Left lung (tissue), 10 donors: Measurements from ENCODE around the gene WBP1L. TPM values are rescaled to one million over a fixed set of nuclear protein-coding genes. Genes with fewer than 3 reads are reported as not detected.
A peak's percentile ranks its signal among the peaks of the same experiment; 100 is the strongest.

Experiments
- ATAC-seq: fragments of 200-7000 bp; cut with Tn5 transposase; one replicate; pipeline ENCODE4 v1.9.1; 2020; ENCODE audit warnings: moderate library complexity
- DNase-seq, 4 donors: peaks; one replicate each; pipeline ENCODE4 v3.0.0-alpha.2; 2013 to 2020
- H3K27ac ChIP-seq, 2 donors: fragments of 200-600 bp; sonication (generic) in 1 of 2; one replicate each; pipeline versions ENCODE4 v1.5.0 to v1.8.0; 2020 to 2021
- H3K27me3 ChIP-seq, 2 donors: fragments of 200-600 bp; sonication (generic) in 1 of 2; one replicate each; pipeline versions ENCODE4 v1.5.0 to v1.8.0; 2020 to 2021
- H3K36me3 ChIP-seq, 2 donors: fragments of 200-600 bp; sonication (generic) in 1 of 2; one replicate each; pipeline versions ENCODE4 v1.5.0 to v1.8.0; 2020 to 2021
- H3K4me1 ChIP-seq, 2 donors: fragments of 200-600 bp; one replicate each; pipeline ENCODE4 v1.8.0; 2021
- H3K4me3 ChIP-seq, 2 donors: fragments of 200-600 bp; sonication (generic) in 1 of 2; one replicate each; pipeline versions ENCODE4 v1.5.0 to v1.8.0; 2020 to 2021; ENCODE audit warnings: mild to moderate bottlenecking in 1 of 2
- H3K9me3 ChIP-seq, 2 donors: fragments of 200-600 bp; sonication (generic) in 1 of 2; one replicate each; pipeline versions ENCODE4 v1.5.0 to v1.8.0; 2020 to 2021
- intact Hi-C, 2 donors: fragments of 100-400 bp; cut with DNase I; formaldehyde crosslinking; loops; one replicate each; pipeline versions ENCODE4 v1.11.2 to v1.14.2; 2022
- polyA plus RNA-seq, 6 donors: library from polyadenylated mRNA; unstranded; fragments of 120-200 nt; gene quantifications; one replicate each; pipeline ENCODE4 v1.2.1, GENCODE V29; 2013; ENCODE audit not compliant: insufficient read length in 6 of 6
- total RNA-seq, 2 donors: library from RNA; stranded (reverse); fragmentation: NEBNext Ultra II Directional; extraction: Animal tissue kit (Norgen Biotek cat#: 25700); gene quantifications; one replicate each; pipeline ENCODE4 v1.2.1, GENCODE V29; 2021
- TF ChIP-seq, protein P1 (sequence below), 2 donors: fragments of 200-600 bp; sonication (generic) in 1 of 2; IDR thresholded peaks; one replicate each; pipeline versions ENCODE4 v1.5.0 to v1.8.0; 2021; ENCODE audit warnings: antibody characterized with exemption in 2 of 2
- donor health status: DM: no; HTN: yes; CAD: no.
- donor health status: DM: no; HTN: no; CAD: no.

WBP1L gene
- total and polyA plus RNA-seq, 8 donors, result 42.6 to 49.8 (median 45.9) TPM

DNA sequence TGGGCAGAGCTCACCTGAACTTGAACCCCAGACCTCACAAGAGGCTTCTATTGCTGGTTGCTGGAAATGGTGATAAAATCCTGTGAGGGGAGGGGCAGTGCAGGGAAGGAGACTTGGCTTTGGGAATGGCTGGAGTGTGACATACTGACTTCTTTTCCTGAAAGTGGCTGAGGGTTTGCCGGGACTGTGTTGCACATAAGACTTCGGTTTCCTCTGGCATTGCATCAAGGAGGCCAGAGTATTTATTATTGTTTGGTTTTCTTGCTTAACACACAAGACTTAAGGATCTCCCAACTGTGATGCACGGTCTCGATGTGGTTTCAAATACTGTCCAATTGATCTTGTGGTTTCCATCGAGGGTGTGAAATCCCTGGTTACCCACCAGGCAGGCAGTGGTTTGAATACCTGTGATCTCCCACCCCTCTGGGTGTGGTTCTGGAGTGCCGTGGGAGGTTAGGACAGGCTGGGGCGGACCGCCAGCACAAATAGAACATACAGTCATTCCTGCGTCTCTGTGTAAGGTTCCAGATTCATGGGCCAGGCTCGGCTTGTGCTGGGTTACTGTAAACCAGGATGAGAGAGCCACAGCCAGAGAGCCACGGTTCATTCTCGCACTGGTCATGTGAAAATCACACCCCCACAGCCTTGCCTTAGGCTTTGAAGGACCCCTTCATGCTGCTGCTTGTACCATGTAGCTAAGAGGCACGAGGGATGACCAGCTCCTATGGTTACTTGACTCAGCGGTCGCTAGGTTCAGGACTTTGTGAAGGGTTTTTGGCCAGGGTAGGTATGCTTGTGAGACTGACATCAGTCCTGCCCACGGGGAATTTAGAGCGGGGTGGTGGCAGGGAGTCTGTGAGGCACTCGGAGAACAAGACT lies 39.2 kb downstream of the WBP1L start:
- H3K4me3 ChIP-seq, result no peak overlapping the region
- no peaks in the 10 kb centered on the region for H3K36me3 ChIP-seq
- peak; percentile 80 for ATAC-seq
- intact Hi-C loops, result no loop called here
- peaks cover 72 to 93% of the 10 kb centered on the region in 2 donors for H3K4me1 ChIP-seq
- DNase-seq, result peak in 2 of 4 donors; percentile 68 to 71
- TF ChIP-seq, protein P1, sequence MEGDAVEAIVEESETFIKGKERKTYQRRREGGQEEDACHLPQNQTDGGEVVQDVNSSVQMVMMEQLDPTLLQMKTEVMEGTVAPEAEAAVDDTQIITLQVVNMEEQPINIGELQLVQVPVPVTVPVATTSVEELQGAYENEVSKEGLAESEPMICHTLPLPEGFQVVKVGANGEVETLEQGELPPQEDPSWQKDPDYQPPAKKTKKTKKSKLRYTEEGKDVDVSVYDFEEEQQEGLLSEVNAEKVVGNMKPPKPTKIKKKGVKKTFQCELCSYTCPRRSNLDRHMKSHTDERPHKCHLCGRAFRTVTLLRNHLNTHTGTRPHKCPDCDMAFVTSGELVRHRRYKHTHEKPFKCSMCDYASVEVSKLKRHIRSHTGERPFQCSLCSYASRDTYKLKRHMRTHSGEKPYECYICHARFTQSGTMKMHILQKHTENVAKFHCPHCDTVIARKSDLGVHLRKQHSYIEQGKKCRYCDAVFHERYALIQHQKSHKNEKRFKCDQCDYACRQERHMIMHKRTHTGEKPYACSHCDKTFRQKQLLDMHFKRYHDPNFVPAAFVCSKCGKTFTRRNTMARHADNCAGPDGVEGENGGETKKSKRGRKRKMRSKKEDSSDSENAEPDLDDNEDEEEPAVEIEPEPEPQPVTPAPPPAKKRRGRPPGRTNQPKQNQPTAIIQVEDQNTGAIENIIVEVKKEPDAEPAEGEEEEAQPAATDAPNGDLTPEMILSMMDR (IDR thresholded peaks at IDR 0.05), result no peak
- H3K27ac ChIP-seq, result peak overlapping the region; percentile 77 to 91
- no peaks in the 10 kb centered on the region for H3K9me3 ChIP-seq
- no peaks in the 10 kb centered on the region for H3K27me3 ChIP-seq

DNA sequence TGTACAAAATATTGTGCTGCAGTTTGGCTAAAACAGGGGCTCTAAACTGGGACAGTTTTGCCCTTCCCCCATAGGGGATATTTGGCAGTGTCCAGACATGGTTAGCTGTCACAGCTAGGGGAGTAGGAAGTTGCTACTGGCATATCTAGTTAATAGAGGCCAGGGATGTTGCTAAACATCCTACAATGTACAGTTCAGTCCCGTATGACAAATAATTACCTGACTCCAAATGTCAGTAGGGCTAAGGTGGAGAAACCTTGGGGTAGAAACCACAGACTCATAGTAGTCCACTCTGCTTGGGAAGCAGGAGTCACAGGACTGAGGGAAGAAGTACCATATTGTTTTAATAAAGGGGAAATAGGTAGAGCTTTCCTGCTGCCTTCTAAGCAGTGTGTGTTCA lies 39.8 kb downstream of the WBP1L start:
- Histone ChIP-seq H3K9me3 (no peaks in the 10 kb centered on the region), H3K27me3 (no peaks in the 10 kb centered on the region), H3K36me3 (no peaks in the 10 kb centered on the region), H3K27ac (peak overlapping the region; percentile 77 to 91), H3K4me1 (peaks cover 67 to 93% of the 10 kb centered on the region in 2 donors), H3K4me3 (no peak overlapping the region)
- intact Hi-C loops, result no loop called here
- peak; percentile 7 for ATAC-seq
- TF ChIP-seq, protein P1 (IDR thresholded peaks at IDR 0.05), result no peak
- DNase-seq, result no peak

DNA sequence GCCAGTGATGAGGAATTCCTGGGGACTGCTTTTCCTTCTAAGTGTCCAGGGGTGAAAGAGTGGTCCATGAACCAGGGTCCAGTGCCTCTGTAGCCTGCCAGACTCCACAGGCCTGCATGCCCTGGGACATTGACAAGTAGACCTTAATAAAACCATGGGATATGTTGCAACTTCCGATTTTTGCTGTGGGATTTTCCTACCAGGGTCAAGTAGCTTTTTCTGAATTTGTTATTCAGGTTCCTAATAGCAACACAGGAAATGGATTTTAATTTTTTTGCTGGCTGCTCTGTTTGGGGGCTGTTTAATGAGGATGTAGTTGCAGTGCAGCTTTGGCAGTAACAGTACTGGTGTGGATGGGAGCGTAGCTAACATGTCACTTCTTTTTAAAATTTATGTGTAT lies 42.1 kb downstream of the WBP1L start:
- intact Hi-C loops, result no loop called here
- peaks cover 52 to 79% of the 10 kb centered on the region in 2 donors for H3K4me1 ChIP-seq
- H3K9me3 ChIP-seq, result no peaks in the 10 kb centered on the region
- ATAC-seq, result peak; percentile 8
- H3K27ac ChIP-seq, result peak overlapping the region; percentile 59 to 62
- TF ChIP-seq, protein P1 (IDR thresholded peaks at IDR 0.05), result no peak
- H3K27me3 ChIP-seq, result no peaks in the 10 kb centered on the region
- H3K36me3 ChIP-seq, result no peaks in the 10 kb centered on the region
- H3K4me3 ChIP-seq, result no peak overlapping the region
- peak in 2 of 4 donors; percentile 62 to 82 for DNase-seq

DNA sequence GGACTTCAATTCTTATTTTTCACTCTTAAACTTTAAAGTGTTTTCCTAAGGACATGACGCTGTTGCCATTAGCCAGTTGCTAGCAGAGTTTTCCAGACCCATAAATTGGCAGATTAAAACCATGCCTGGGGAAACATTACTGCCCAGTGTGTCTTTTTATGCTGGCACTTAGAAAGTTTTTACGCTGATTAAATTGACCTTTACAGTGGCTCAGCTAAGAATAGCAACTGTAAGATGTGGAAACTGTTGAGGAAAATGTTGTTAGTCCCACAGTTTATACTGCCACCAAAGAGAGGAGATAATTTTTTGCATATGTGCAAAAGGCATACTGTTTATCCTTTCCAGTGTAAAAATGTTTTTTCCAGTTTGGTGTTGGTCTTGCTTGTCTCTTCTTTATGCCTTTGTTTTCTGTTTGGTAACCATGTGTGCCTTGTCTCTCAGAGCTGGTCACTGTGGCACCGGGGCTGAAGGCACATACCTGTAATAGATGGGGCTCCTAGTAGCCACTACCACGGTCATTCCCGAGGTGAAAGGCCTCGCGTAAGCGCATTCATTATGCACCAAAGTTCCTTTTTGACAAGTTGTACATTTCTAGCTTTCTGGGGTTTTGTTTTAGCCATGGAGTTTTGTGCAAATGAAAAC lies 48.1 kb downstream of the WBP1L start:
- Histone ChIP-seq H3K4me1 (peaks cover 29 to 59% of the 10 kb centered on the region in 2 donors), H3K9me3 (no peaks in the 10 kb centered on the region), H3K36me3 (no peaks in the 10 kb centered on the region), H3K4me3 (no peak overlapping the region), H3K27ac (no peak overlapping the region), H3K27me3 (no peaks in the 10 kb centered on the region)
- intact Hi-C loops, result no loop called here
- no peak for ATAC-seq
- no peak for DNase-seq
- TF ChIP-seq, protein P1 (IDR thresholded peaks at IDR 0.05), result no peak
